ENCODE data around the gene PRUNE2.

PRUNE2 gene

DNA sequence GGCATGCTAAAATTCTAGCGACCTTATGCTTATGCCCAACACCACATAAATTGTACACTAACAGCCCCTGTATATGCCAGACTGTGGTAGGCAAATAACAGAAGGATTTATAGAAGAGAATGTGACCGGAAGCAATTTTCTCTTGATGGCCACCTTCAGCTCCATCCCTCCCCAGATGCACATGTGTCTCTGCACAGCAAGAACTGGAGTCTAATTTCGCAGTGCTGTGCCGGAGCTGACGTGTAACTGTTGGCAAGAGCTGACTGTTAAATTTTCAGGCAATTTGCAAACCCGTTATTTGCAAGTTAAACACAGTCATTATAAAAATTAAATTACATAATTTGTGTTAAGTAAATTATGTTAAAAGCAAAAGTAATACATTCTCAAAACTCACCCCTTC lies 93.3 kb downstream of the PRUNE2 start:
- Mint-ChIP-seq H3K4me1 (ENCODE audit: low read depth) (no peaks in the 10 kb centered on the region), H3K4me3 (no peak overlapping the region), H3K36me3 (ENCODE audit: low read depth) (no peaks in the 10 kb centered on the region), H3K27me3 (peaks cover 27% of the 10 kb centered on the region), H3K27ac (no peak overlapping the region), H3K9me3 (no peaks in the 10 kb centered on the region)
- DNase-seq = no peak

DNA sequence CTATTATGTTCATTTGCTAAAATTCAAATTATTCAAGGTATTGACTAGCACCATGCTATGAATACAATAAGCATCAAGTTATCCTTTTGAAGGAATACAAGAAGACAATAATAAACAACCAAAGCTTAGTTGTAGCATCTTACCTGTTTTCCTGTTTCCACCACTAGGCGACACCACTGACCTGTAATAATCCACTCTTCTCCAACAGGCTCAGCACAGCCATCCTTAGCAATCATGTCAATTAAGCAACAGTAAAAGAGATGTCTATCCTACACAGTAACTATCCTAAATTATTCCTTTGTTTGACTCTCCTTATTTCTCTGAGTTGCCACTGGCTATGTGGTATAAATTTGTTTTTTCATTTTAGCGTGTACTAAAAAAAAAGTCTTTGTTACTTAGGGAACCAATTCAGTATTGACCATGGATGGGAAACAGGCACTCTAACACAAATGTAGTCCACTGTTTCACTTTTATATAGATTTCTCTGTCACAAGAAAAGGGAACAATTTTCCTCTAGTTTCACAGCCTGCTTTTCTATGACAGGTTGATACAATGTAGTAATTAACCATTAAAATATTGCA lies 95.4 kb downstream of the PRUNE2 start:
- peaks cover 27% of the 10 kb centered on the region for H3K27me3 Mint-ChIP-seq
- no peaks in the 10 kb centered on the region for H3K4me1 Mint-ChIP-seq (ENCODE audit: low read depth)
- no peaks in the 10 kb centered on the region for H3K36me3 Mint-ChIP-seq (ENCODE audit: low read depth)
- H3K27ac Mint-ChIP-seq = no peak overlapping the region
- H3K9me3 Mint-ChIP-seq = no peaks in the 10 kb centered on the region
- no peak overlapping the region for H3K4me3 Mint-ChIP-seq
- DNase-seq = no peak

DNA sequence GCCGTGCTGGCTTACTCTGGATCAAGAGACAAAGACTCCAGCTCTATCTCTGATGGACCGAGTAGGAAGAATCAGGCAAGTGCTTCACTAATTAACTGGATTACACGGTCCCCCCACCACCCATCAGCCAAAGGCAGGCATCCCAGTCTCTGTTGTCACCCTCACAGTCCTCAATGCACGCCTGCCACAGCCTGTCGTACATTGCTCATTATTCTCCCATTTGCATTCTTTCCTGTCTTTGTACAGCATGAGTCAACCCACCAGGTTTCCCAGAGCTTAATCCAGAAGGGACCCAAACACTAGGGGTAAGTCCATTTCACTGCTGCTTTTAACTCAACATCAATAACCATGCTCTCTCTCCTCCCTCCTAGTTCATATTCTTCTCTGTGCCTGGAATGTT lies 97.3 kb downstream of the PRUNE2 start:
- Mint-ChIP-seq H3K9me3 (no peaks in the 10 kb centered on the region), H3K4me1 (ENCODE audit: low read depth) (no peaks in the 10 kb centered on the region), H3K4me3 (no peak overlapping the region), H3K27ac (no peak overlapping the region), H3K36me3 (ENCODE audit: low read depth) (no peaks in the 10 kb centered on the region), H3K27me3 (peaks cover 18% of the 10 kb centered on the region)
- DNase-seq = no peak

DNA sequence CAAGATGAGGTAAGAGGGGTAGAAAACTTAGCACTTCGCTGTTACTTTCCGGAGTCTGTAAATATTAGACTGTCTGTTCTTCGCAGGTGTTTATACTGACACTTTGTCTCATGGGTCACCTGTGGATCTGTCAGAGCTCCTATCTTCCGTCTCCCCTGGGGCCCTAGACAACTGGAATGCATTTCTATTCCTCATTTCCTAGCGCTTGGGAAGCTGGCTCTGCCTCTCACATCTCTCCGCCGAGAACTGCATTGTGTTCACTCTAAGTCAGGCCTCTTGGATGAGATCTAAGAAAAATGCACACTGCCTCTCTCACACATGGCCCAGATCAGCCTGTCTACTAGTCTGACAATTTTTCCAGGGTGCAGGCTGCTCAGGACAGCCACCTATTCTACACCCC lies 102.2 kb downstream of the PRUNE2 start:
- no peaks in the 10 kb centered on the region for H3K9me3 Mint-ChIP-seq
- H3K36me3 Mint-ChIP-seq (ENCODE audit: low read depth) = no peaks in the 10 kb centered on the region
- H3K27ac Mint-ChIP-seq = no peak overlapping the region
- peaks cover 15% of the 10 kb centered on the region for H3K27me3 Mint-ChIP-seq
- no peaks in the 10 kb centered on the region for H3K4me1 Mint-ChIP-seq (ENCODE audit: low read depth)
- H3K4me3 Mint-ChIP-seq = no peak overlapping the region
- no peak for DNase-seq

- Mint-ChIP-seq H3K36me3 (ENCODE audit: low read depth) (no peaks in the 10 kb centered on the region), H3K27ac (no peak overlapping the region), H3K4me3 (no peak overlapping the region), H3K27me3 (peaks cover 10% of the 10 kb centered on the region), H3K9me3 (no peaks in the 10 kb centered on the region), H3K4me1 (ENCODE audit: low read depth) (no peaks in the 10 kb centered on the region)
- no peak for DNase-seq
Measured at GRCh38 chr9:76803083-76803482, 102.8 kb downstream of the PRUNE2 start.

- Mint-ChIP-seq H3K27ac (no peak overlapping the region), H3K9me3 (no peaks in the 10 kb centered on the region), H3K4me1 (ENCODE audit: low read depth) (no peaks in the 10 kb centered on the region), H3K36me3 (ENCODE audit: low read depth) (no peaks in the 10 kb centered on the region), H3K27me3 (peaks cover 13% of the 10 kb centered on the region), H3K4me3 (no peak overlapping the region)
- DNase-seq = no peak
Measured at GRCh38 chr9:76800901-76801300, 105.0 kb downstream of the PRUNE2 start.

GRCh38 chr9:76799473-76799872 lies 106.4 kb downstream of the PRUNE2 start:
- no peak overlapping the region for H3K27ac Mint-ChIP-seq
- H3K9me3 Mint-ChIP-seq = no peaks in the 10 kb centered on the region
- no peaks in the 10 kb centered on the region for H3K36me3 Mint-ChIP-seq (ENCODE audit: low read depth)
- DNase-seq = no peak
- H3K4me1 Mint-ChIP-seq (ENCODE audit: low read depth) = no peaks in the 10 kb centered on the region
- H3K4me3 Mint-ChIP-seq = no peak overlapping the region
- peaks cover 17% of the 10 kb centered on the region for H3K27me3 Mint-ChIP-seq

GRCh38 chr9:76798527-76798926 lies 107.4 kb downstream of the PRUNE2 start:
- no peak for DNase-seq
- no peaks in the 10 kb centered on the region for H3K36me3 Mint-ChIP-seq (ENCODE audit: low read depth)
- no peaks in the 10 kb centered on the region for H3K4me1 Mint-ChIP-seq (ENCODE audit: low read depth)
- H3K27me3 Mint-ChIP-seq = peaks cover 14% of the 10 kb centered on the region
- H3K27ac Mint-ChIP-seq = no peak overlapping the region
- no peak overlapping the region for H3K4me3 Mint-ChIP-seq
- H3K9me3 Mint-ChIP-seq = no peaks in the 10 kb centered on the region

- Mint-ChIP-seq H3K4me1 (ENCODE audit: low read depth) (no peaks in the 10 kb centered on the region), H3K27me3 (peaks cover 10% of the 10 kb centered on the region), H3K36me3 (ENCODE audit: low read depth) (no peaks in the 10 kb centered on the region), H3K9me3 (no peaks in the 10 kb centered on the region), H3K27ac (no peak overlapping the region), H3K4me3 (no peak overlapping the region)
- no peak for DNase-seq
Measured at GRCh38 chr9:76796296-76796695, 109.6 kb downstream of the PRUNE2 start.

- no peak overlapping the region for H3K4me3 Mint-ChIP-seq
- H3K4me1 Mint-ChIP-seq (ENCODE audit: low read depth) = no peaks in the 10 kb centered on the region
- H3K36me3 Mint-ChIP-seq (ENCODE audit: low read depth) = no peaks in the 10 kb centered on the region
- no peak for DNase-seq
- no peak overlapping the region for H3K27ac Mint-ChIP-seq
- peaks cover 10% of the 10 kb centered on the region for H3K27me3 Mint-ChIP-seq
- no peaks in the 10 kb centered on the region for H3K9me3 Mint-ChIP-seq
Measured at GRCh38 chr9:76793784-76794431, 112.0 kb downstream of the PRUNE2 start.

GRCh38 chr9:76789840-76790239 lies 116.1 kb downstream of the PRUNE2 start:
- H3K4me1 Mint-ChIP-seq (ENCODE audit: low read depth) = no peaks in the 10 kb centered on the region
- H3K27ac Mint-ChIP-seq = no peak overlapping the region
- no peak for DNase-seq
- H3K27me3 Mint-ChIP-seq = peaks cover 7% of the 10 kb centered on the region
- no peak overlapping the region for H3K4me3 Mint-ChIP-seq
- no peaks in the 10 kb centered on the region for H3K9me3 Mint-ChIP-seq
- H3K36me3 Mint-ChIP-seq (ENCODE audit: low read depth) = no peaks in the 10 kb centered on the region

- no peak overlapping the region for H3K27ac Mint-ChIP-seq
- no peaks in the 10 kb centered on the region for H3K36me3 Mint-ChIP-seq (ENCODE audit: low read depth)
- no peaks in the 10 kb centered on the region for H3K4me1 Mint-ChIP-seq (ENCODE audit: low read depth)
- DNase-seq = no peak
- H3K27me3 Mint-ChIP-seq = peaks cover 7% of the 10 kb centered on the region
- H3K9me3 Mint-ChIP-seq = no peaks in the 10 kb centered on the region
- no peak overlapping the region for H3K4me3 Mint-ChIP-seq
Measured at GRCh38 chr9:76787677-76788076, 118.2 kb downstream of the PRUNE2 start.

GRCh38 chr9:76785501-76785900 lies 120.4 kb downstream of the PRUNE2 start:
- H3K27ac Mint-ChIP-seq = no peak overlapping the region
- DNase-seq = no peak
- no peaks in the 10 kb centered on the region for H3K36me3 Mint-ChIP-seq (ENCODE audit: low read depth)
- no peak overlapping the region for H3K4me3 Mint-ChIP-seq
- no peaks in the 10 kb centered on the region for H3K9me3 Mint-ChIP-seq
- H3K4me1 Mint-ChIP-seq (ENCODE audit: low read depth) = no peaks in the 10 kb centered on the region
- H3K27me3 Mint-ChIP-seq = peaks cover 7% of the 10 kb centered on the region

DNA sequence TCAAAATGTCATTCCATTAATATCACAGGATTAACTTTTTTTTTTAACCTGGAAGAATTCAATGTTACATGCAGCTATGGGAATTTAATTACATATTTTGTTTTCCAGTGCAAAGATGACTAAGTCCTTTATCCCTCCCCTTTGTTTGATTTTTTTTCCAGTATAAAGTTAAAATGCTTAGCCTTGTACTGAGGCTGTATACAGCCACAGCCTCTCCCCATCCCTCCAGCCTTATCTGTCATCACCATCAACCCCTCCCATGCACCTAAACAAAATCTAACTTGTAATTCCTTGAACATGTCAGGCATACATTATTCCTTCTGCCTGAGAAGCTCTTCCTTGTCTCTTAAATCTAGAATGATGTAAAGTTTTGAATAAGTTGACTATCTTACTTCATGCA lies 121.0 kb downstream of the PRUNE2 start:
- no peak overlapping the region for H3K27ac Mint-ChIP-seq
- no peaks in the 10 kb centered on the region for H3K9me3 Mint-ChIP-seq

GRCh38 chr9:76772686-76773445 lies 133.0 kb downstream of the PRUNE2 start:
- H3K4me1 Mint-ChIP-seq (ENCODE audit: low read depth) = no peaks in the 10 kb centered on the region
- H3K9me3 Mint-ChIP-seq = no peaks in the 10 kb centered on the region
- H3K27me3 Mint-ChIP-seq = peaks cover under 1% of the 10 kb centered on the region
- no peak overlapping the region for H3K4me3 Mint-ChIP-seq
- no peak overlapping the region for H3K27ac Mint-ChIP-seq
- H3K36me3 Mint-ChIP-seq (ENCODE audit: low read depth) = no peaks in the 10 kb centered on the region
- DNase-seq = no peak

More for the DNA sequence above, 121.0 kb downstream of the PRUNE2 start:
- DNase-seq = no peak
- Mint-ChIP-seq H3K36me3 (ENCODE audit: low read depth) (no peaks in the 10 kb centered on the region), H3K27me3 (peaks cover 7% of the 10 kb centered on the region), H3K4me3 (no peak overlapping the region), H3K4me1 (ENCODE audit: low read depth) (no peaks in the 10 kb centered on the region)

All from activated T-cell treated with anti-CD3 and anti-CD28 coated beads, Interleukin-2, amount 50 U/mL, for 24 hours (primary cell).